ENCODE measurements around the gene NTNG2.

DNA sequence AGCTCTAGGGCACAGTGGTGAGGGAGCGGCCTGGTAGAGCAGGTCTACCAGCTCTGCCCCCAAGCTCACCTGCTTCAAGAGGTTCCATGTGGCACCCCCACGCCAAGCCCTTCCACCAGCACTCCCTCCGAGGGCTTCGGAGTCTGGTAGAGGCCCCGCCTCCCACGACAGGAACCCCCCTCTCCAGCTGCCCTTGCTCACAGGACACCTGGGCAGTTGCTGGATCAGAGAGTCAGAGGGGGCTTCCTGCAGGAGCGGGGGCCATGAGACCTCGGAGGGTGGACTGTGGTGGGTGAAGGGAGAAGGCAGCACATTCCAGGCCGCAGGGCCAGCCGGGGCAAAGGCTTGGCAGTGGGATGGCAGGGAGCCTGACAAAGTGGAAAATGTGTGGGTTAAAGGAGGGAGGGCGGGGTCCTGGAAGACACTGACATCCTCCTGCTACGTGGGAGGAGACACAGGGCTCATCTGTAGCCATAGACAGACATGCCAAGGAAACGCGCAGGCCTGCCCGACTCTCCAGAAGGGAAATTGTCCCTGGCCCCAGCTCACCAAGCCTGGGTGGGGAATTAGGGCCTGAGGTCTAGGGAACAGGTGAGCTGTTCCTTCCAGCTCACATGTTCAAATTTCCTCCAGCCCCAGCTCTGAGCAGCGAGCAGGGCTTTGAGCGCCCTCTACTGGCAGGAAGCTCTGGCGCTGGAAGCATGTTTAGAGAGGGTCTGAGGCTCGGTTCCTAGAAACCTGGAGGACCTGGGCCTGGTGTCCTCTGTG lies 74.2 kb downstream of the NTNG2 start:
- TF ChIP-seq, protein P1, sequence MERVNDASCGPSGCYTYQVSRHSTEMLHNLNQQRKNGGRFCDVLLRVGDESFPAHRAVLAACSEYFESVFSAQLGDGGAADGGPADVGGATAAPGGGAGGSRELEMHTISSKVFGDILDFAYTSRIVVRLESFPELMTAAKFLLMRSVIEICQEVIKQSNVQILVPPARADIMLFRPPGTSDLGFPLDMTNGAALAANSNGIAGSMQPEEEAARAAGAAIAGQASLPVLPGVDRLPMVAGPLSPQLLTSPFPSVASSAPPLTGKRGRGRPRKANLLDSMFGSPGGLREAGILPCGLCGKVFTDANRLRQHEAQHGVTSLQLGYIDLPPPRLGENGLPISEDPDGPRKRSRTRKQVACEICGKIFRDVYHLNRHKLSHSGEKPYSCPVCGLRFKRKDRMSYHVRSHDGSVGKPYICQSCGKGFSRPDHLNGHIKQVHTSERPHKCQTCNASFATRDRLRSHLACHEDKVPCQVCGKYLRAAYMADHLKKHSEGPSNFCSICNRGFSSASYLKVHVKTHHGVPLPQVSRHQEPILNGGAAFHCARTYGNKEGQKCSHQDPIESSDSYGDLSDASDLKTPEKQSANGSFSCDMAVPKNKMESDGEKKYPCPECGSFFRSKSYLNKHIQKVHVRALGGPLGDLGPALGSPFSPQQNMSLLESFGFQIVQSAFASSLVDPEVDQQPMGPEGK (CRISPR knock-in tag; IDR thresholded peaks at IDR 0.05; ENCODE audit: borderline replicate concordance), result no peak
- TF ChIP-seq, protein P2, sequence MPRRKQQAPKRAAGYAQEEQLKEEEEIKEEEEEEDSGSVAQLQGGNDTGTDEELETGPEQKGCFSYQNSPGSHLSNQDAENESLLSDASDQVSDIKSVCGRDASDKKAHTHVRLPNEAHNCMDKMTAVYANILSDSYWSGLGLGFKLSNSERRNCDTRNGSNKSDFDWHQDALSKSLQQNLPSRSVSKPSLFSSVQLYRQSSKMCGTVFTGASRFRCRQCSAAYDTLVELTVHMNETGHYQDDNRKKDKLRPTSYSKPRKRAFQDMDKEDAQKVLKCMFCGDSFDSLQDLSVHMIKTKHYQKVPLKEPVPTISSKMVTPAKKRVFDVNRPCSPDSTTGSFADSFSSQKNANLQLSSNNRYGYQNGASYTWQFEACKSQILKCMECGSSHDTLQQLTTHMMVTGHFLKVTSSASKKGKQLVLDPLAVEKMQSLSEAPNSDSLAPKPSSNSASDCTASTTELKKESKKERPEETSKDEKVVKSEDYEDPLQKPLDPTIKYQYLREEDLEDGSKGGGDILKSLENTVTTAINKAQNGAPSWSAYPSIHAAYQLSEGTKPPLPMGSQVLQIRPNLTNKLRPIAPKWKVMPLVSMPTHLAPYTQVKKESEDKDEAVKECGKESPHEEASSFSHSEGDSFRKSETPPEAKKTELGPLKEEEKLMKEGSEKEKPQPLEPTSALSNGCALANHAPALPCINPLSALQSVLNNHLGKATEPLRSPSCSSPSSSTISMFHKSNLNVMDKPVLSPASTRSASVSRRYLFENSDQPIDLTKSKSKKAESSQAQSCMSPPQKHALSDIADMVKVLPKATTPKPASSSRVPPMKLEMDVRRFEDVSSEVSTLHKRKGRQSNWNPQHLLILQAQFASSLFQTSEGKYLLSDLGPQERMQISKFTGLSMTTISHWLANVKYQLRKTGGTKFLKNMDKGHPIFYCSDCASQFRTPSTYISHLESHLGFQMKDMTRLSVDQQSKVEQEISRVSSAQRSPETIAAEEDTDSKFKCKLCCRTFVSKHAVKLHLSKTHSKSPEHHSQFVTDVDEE (CRISPR knock-in tag; IDR thresholded peaks at IDR 0.05), result no peak
- TF ChIP-seq, protein P3, sequence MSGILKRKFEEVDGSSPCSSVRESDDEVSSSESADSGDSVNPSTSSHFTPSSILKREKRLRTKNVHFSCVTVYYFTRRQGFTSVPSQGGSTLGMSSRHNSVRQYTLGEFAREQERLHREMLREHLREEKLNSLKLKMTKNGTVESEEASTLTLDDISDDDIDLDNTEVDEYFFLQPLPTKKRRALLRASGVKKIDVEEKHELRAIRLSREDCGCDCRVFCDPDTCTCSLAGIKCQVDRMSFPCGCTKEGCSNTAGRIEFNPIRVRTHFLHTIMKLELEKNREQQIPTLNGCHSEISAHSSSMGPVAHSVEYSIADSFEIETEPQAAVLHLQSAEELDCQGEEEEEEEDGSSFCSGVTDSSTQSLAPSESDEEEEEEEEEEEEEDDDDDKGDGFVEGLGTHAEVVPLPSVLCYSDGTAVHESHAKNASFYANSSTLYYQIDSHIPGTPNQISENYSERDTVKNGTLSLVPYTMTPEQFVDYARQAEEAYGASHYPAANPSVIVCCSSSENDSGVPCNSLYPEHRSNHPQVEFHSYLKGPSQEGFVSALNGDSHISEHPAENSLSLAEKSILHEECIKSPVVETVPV (CRISPR knock-in tag; IDR thresholded peaks at IDR 0.05), result no peak
- no peak for TF ChIP-seq PPARA (CRISPR knock-in tag; IDR thresholded peaks at IDR 0.05; ENCODE audit: borderline replicate concordance)
- no peak for TF ChIP-seq ISL1 (CRISPR knock-in tag; IDR thresholded peaks at IDR 0.05)
- no peak for TF ChIP-seq ZFP30 (CRISPR knock-in tag; IDR thresholded peaks at IDR 0.05)
- no peak for TF ChIP-seq ARNTL (CRISPR knock-in tag; IDR thresholded peaks at IDR 0.05; ENCODE audit: borderline replicate concordance, low read depth)
- no peak for TF ChIP-seq RARB (CRISPR knock-in tag; IDR thresholded peaks at IDR 0.05)
- no peak for TF ChIP-seq BACH2 (CRISPR knock-in tag; IDR thresholded peaks at IDR 0.05; ENCODE audit: borderline replicate concordance)
